HepG2 (cell line): ENCODE data around the gene ZNF75A.

Experiments used
- ATF4 ChIP-seq, 2 experiments: fragments of 450-650 bp in 1 of 2; sonication (generic) in 1 of 2; formaldehyde crosslinking; IDR thresholded peaks; 2 replicates each; pipeline versions ENCODE4 v1.5.0 to v1.8.0; 2020 to 2022; ENCODE audit warnings: mild to moderate bottlenecking in 1 of 2, missing genetic modification reagents in 1 of 2
- FOXM1 ChIP-seq: sonication (generic); formaldehyde crosslinking; IDR thresholded peaks from 2 replicates; pipeline ENCODE4 v1.5.0; 2020; ENCODE audit warnings: missing genetic modification reagents
- KAT2B ChIP-seq: fragments of 150-350 bp; IDR thresholded peaks from 2 replicates; pipeline ENCODE4 v1.6.1; 2014; ENCODE audit warnings: low read depth, low read length, borderline replicate concordance
- NFATC3 ChIP-seq: sonication (generic); formaldehyde crosslinking; IDR thresholded peaks from 2 replicates; pipeline ENCODE4 v1.5.1; 2020; ENCODE audit warnings: mild to moderate bottlenecking, missing genetic modification reagents
- POLR2AphosphoS5 ChIP-seq: IDR thresholded peaks from 2 replicates; pipeline ENCODE4 v1.6.1; 2012; ENCODE audit warnings: low read depth, low read length
- PREB ChIP-seq: sonication (generic); formaldehyde crosslinking; IDR thresholded peaks from 2 replicates; pipeline ENCODE4 v1.4.0; 2020; ENCODE audit warnings: missing genetic modification reagents
- TARDBP ChIP-seq: sonication (generic); formaldehyde crosslinking; IDR thresholded peaks from 2 replicates; pipeline ENCODE4 v1.8.0; 2022; ENCODE audit warnings: mild to moderate bottlenecking, missing genetic modification reagents
- ZFP90 ChIP-seq: sonication (generic); formaldehyde crosslinking; IDR thresholded peaks from 2 replicates; pipeline ENCODE4 v1.8.0; 2022; ENCODE audit warnings: missing genetic modification reagents, mild to moderate bottlenecking, inconsistent platforms, borderline replicate concordance
- ZNF180 ChIP-seq: sonication (generic); formaldehyde crosslinking; IDR thresholded peaks from 2 replicates; pipeline ENCODE4 v1.4.0; 2020; ENCODE audit warnings: low read depth, missing genetic modification reagents, borderline replicate concordance
- TF ChIP-seq, protein P1 (sequence below): sonication (generic); formaldehyde crosslinking; IDR thresholded peaks from 2 replicates; pipeline ENCODE4 v1.5.0; 2020; ENCODE audit warnings: mild to moderate bottlenecking, missing genetic modification reagents, moderate library complexity
- TF ChIP-seq, protein P2 (sequence below), 2 experiments: fragments of 450-650 bp in 1 of 2; sonication (generic) in 1 of 2; formaldehyde crosslinking in 1 of 2; IDR thresholded peaks; 2 replicates each; pipeline versions ENCODE4 v1.6.1 to v1.8.0; 2016 to 2022; ENCODE audit warnings: antibody characterized with exemption in 1 of 2, mild to moderate bottlenecking in 1 of 2, missing genetic modification reagents in 1 of 2

DNA sequence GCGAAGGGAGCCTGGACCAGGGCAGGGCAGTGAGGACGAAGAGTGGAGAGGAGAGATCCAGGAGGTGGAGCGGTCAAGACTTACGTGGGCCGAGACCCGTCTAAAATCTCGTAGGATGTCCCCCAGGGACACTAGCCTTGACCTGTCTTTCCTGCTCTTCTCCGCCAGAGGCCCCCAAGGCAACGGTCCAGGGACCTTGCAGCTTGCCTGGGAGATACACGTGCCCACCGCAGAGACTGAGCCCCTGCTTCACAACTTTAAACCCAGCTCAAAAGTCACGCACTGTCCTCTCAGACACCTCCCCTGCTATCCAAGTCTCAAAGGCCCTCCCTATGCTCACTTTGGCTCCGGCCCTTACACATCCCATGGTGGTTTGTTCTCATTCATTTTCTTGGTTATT, 9.5 kb upstream of the ZNF75A start:
- TF ChIP-seq FOXM1 (CRISPR knock-in tag) (no peak), ATF4 (CRISPR knock-in tag; IDR thresholded peaks at IDR 0.05) (no peak), ZNF180 (no peak), TARDBP (no peak), POLR2AphosphoS5 (no peak), PREB (CRISPR knock-in tag) (no peak), ZFP90 (CRISPR knock-in tag) (no peak), NFATC3 (CRISPR knock-in tag) (no peak), KAT2B (no peak)
- TF ChIP-seq, protein P1, sequence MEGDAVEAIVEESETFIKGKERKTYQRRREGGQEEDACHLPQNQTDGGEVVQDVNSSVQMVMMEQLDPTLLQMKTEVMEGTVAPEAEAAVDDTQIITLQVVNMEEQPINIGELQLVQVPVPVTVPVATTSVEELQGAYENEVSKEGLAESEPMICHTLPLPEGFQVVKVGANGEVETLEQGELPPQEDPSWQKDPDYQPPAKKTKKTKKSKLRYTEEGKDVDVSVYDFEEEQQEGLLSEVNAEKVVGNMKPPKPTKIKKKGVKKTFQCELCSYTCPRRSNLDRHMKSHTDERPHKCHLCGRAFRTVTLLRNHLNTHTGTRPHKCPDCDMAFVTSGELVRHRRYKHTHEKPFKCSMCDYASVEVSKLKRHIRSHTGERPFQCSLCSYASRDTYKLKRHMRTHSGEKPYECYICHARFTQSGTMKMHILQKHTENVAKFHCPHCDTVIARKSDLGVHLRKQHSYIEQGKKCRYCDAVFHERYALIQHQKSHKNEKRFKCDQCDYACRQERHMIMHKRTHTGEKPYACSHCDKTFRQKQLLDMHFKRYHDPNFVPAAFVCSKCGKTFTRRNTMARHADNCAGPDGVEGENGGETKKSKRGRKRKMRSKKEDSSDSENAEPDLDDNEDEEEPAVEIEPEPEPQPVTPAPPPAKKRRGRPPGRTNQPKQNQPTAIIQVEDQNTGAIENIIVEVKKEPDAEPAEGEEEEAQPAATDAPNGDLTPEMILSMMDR (CRISPR knock-in tag), result no peak
- TF ChIP-seq, protein P2, sequence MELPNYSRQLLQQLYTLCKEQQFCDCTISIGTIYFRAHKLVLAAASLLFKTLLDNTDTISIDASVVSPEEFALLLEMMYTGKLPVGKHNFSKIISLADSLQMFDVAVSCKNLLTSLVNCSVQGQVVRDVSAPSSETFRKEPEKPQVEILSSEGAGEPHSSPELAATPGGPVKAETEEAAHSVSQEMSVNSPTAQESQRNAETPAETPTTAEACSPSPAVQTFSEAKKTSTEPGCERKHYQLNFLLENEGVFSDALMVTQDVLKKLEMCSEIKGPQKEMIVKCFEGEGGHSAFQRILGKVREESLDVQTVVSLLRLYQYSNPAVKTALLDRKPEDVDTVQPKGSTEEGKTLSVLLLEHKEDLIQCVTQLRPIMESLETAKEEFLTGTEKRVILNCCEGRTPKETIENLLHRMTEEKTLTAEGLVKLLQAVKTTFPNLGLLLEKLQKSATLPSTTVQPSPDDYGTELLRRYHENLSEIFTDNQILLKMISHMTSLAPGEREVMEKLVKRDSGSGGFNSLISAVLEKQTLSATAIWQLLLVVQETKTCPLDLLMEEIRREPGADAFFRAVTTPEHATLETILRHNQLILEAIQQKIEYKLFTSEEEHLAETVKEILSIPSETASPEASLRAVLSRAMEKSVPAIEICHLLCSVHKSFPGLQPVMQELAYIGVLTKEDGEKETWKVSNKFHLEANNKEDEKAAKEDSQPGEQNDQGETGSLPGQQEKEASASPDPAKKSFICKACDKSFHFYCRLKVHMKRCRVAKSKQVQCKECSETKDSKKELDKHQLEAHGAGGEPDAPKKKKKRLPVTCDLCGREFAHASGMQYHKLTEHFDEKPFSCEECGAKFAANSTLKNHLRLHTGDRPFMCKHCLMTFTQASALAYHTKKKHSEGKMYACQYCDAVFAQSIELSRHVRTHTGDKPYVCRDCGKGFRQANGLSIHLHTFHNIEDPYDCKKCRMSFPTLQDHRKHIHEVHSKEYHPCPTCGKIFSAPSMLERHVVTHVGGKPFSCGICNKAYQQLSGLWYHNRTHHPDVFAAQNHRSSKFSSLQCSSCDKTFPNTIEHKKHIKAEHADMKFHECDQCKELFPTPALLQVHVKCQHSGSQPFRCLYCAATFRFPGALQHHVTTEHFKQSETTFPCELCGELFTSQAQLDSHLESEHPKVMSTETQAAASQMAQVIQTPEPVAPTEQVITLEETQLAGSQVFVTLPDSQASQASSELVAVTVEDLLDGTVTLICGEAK (IDR thresholded peaks at IDR 0.05), result no peak
- TF ChIP-seq, protein P2 (CRISPR knock-in tag; IDR thresholded peaks at IDR 0.05), result no peak
